H9 (cell line): ENCODE results near the gene TPM3. TPM values are rescaled to one million over a fixed set of nuclear protein-coding genes. Genes with fewer than 3 reads are reported as not detected.

Source experiments
- DNase-seq: peaks from one replicate; pipeline ENCODE4 v3.0.0-alpha.2; 2017
- H2AFZ ChIP-seq: one replicate; pipeline ENCODE4 v1.6.1; 2013; ENCODE audit warnings: mild to moderate bottlenecking, low read length, control low read depth, moderate library complexity
- H2AK5ac ChIP-seq: 2 replicates; pipeline ENCODE4 v1.6.1; 2013; ENCODE audit warnings: low read length, control low read depth, mixed read lengths; ENCODE audit not compliant: insufficient read length
- H2BK120ac ChIP-seq: one replicate; pipeline ENCODE4 v1.6.1; 2013; ENCODE audit warnings: low read depth, mild to moderate bottlenecking, low read length, control low read depth, inconsistent platforms; ENCODE audit not compliant: poor library complexity, severe bottlenecking
- H2BK12ac ChIP-seq: 2 replicates; pipeline ENCODE4 v1.6.1; 2013; ENCODE audit warnings: low read length, control low read depth, mixed read lengths, low read depth; ENCODE audit not compliant: insufficient read length
- H2BK15ac ChIP-seq: 2 replicates; pipeline ENCODE4 v1.6.1; 2013; ENCODE audit warnings: low read depth, low read length, control low read depth
- H2BK20ac ChIP-seq: one replicate; pipeline ENCODE4 v1.6.1; 2013; ENCODE audit warnings: low read depth, mild to moderate bottlenecking, low read length, control low read depth, inconsistent platforms; ENCODE audit not compliant: poor library complexity, severe bottlenecking
- H2BK5ac ChIP-seq: 2 replicates; pipeline ENCODE4 v1.6.1; 2013; ENCODE audit warnings: low read length, control low read depth, mixed read lengths; ENCODE audit not compliant: insufficient read length
- H3K14ac ChIP-seq: 2 replicates; pipeline ENCODE4 v1.6.1; 2013; ENCODE audit warnings: low read length, control low read depth; ENCODE audit not compliant: insufficient read depth
- H3K18ac ChIP-seq: 2 replicates; pipeline ENCODE4 v1.6.1; 2013; ENCODE audit warnings: low read depth, mild to moderate bottlenecking, mixed read lengths, low read length, control low read depth; ENCODE audit not compliant: insufficient read length
- H3K23ac ChIP-seq: 2 replicates; pipeline ENCODE4 v1.6.1; 2013; ENCODE audit warnings: low read length, control low read depth, mixed read lengths, low read depth; ENCODE audit not compliant: insufficient read length
- H3K23me2 ChIP-seq: 2 replicates; pipeline ENCODE4 v1.6.1; 2013; ENCODE audit warnings: low read depth, mild to moderate bottlenecking, mixed read lengths, low read length, control low read depth; ENCODE audit not compliant: insufficient read length, poor library complexity, severe bottlenecking
- H3K27ac ChIP-seq: 2 replicates; pipeline ENCODE4 v1.5.1; 2013; ENCODE audit warnings: low read length, control low read depth, mixed read lengths, low read depth; ENCODE audit not compliant: insufficient read length
- H3K27me3 ChIP-seq: 2 replicates; pipeline ENCODE4 v1.6.1; 2013; ENCODE audit warnings: low read length, control low read depth, inconsistent platforms; ENCODE audit not compliant: insufficient read depth
- H3K4ac ChIP-seq: 2 replicates; pipeline ENCODE4 v1.6.1; 2013; ENCODE audit warnings: low read depth, mild to moderate bottlenecking, control low read depth, inconsistent platforms, low read length, moderate library complexity
- H3K4me1 ChIP-seq: 2 replicates; pipeline ENCODE4 v1.6.1; 2013; ENCODE audit warnings: low read length, control low read depth, inconsistent platforms; ENCODE audit not compliant: insufficient read depth
- H3K4me2 ChIP-seq: 2 replicates; pipeline ENCODE4 v1.6.1; 2013; ENCODE audit warnings: low read length, control low read depth, mixed read lengths; ENCODE audit not compliant: insufficient read length, insufficient read depth
- H3K56ac ChIP-seq: 2 replicates; pipeline ENCODE4 v1.6.1; 2013; ENCODE audit warnings: low read depth, mild to moderate bottlenecking, mixed read lengths, low read length, control low read depth; ENCODE audit not compliant: insufficient read length
- H3K79me1 ChIP-seq: 2 replicates; pipeline ENCODE4 v1.6.1; 2013; ENCODE audit warnings: low read depth, mild to moderate bottlenecking, moderate library complexity, low read length, control low read depth, inconsistent platforms; ENCODE audit not compliant: insufficient read depth, poor library complexity, severe bottlenecking
- H3K79me2 ChIP-seq: 2 replicates; pipeline ENCODE4 v1.6.1; 2013; ENCODE audit warnings: low read length, control low read depth, inconsistent platforms; ENCODE audit not compliant: insufficient read depth
- H3K9ac ChIP-seq: 2 replicates; pipeline ENCODE4 v1.6.1; 2013; ENCODE audit warnings: low read length, control low read depth, mixed read lengths; ENCODE audit not compliant: insufficient read length; ENCODE audit errors: extremely low read depth
- H3K9me3 ChIP-seq: one replicate; pipeline ENCODE4 v1.6.1; 2013; ENCODE audit warnings: low read depth, low read length, inconsistent platforms; ENCODE audit not compliant: control insufficient read depth
- H3T11ph ChIP-seq: one replicate; pipeline ENCODE4 v1.6.1; 2013; ENCODE audit warnings: mild to moderate bottlenecking, low read length, control low read depth, inconsistent platforms
- H4K20me1 ChIP-seq: one replicate; pipeline ENCODE4 v1.6.1; 2013; ENCODE audit not compliant: control insufficient read depth, insufficient read length, insufficient read depth
- H4K5ac ChIP-seq: 2 replicates; pipeline ENCODE4 v1.6.1; 2013; ENCODE audit warnings: low read depth, mild to moderate bottlenecking, mixed read lengths, low read length, control low read depth; ENCODE audit not compliant: insufficient read length
- H4K8ac ChIP-seq: replicated peaks from 2 replicates; pipeline ENCODE4 v1.6.1; 2013; ENCODE audit warnings: low read length, control low read depth, mixed read lengths, low read depth; ENCODE audit not compliant: insufficient read length
- H4K91ac ChIP-seq: 2 replicates; pipeline ENCODE4 v1.6.1; 2013; ENCODE audit warnings: low read depth, mild to moderate bottlenecking, moderate library complexity, mixed read lengths, low read length, control low read depth; ENCODE audit not compliant: insufficient read length
- H3K27ac Mint-ChIP-seq, 3 experiments: 2 replicates in 2 of 3; 3 replicates in 1 of 3; pipeline ENCODE4 v1.8.0; 2020 to 2021; ENCODE audit warnings: mixed read lengths in 3 of 3, mild to moderate bottlenecking in 1 of 3, moderate library complexity in 1 of 3
- H3K27me3 Mint-ChIP-seq: 2 replicates; pipeline ENCODE4 v1.8.0; 2021; ENCODE audit warnings: low read depth, mild to moderate bottlenecking, moderate library complexity, mixed read lengths
- H3K36me3 Mint-ChIP-seq, 3 experiments: 2 replicates in 2 of 3; 3 replicates in 1 of 3; pipeline ENCODE4 v1.8.0; 2020 to 2021; ENCODE audit warnings: low read depth in 3 of 3, mixed read lengths in 3 of 3; ENCODE audit not compliant: insufficient read depth in 1 of 3
- H3K4me1 Mint-ChIP-seq, 2 experiments: 2 replicates each; pipeline ENCODE4 v1.8.0; 2020; ENCODE audit warnings: mixed read lengths in 2 of 2
- H3K4me3 Mint-ChIP-seq, 2 experiments: 2 replicates in 1 of 2; 3 replicates in 1 of 2; pipeline ENCODE4 v1.8.0; 2020 to 2021; ENCODE audit warnings: mild to moderate bottlenecking in 2 of 2, mixed read lengths in 2 of 2, moderate library complexity in 1 of 2
- H3K9me3 Mint-ChIP-seq, 2 experiments: 2 replicates in 1 of 2; 3 replicates in 1 of 2; pipeline ENCODE4 v1.8.0; 2020; ENCODE audit warnings: mild to moderate bottlenecking in 2 of 2, mixed read lengths in 2 of 2, moderate library complexity in 1 of 2
- WGBS: extraction: QIAGEN DNeasy Blood & Tissue Kit; methylation state at CpG from one replicate; pipeline ENCODE4 v1.1.7; 2013; ENCODE audit warnings: missing lambda C conversion rate, low lambda C conversion rate, mixed read lengths; ENCODE audit not compliant: insufficient read length; ENCODE audit errors: extremely low coverage; 5-methylcytosine and 5-hydroxymethylcytosine counted together
- total RNA-seq: library from RNA; stranded (reverse); gene quantifications from 2 replicates; pipeline ENCODE4 v1.2.1, GENCODE V29; 2021
- TF ChIP-seq, protein P1 (sequence below): fragments of 200-600 bp; sonication (generic); conservative IDR thresholded peaks from 3 replicates; pipeline ENCODE4 v1.8.0; 2021; ENCODE audit warnings: antibody characterized with exemption, mild to moderate bottlenecking

The TPM3 gene
- total RNA-seq, 1 experiment from 2014 or later: 508 TPM

DNA sequence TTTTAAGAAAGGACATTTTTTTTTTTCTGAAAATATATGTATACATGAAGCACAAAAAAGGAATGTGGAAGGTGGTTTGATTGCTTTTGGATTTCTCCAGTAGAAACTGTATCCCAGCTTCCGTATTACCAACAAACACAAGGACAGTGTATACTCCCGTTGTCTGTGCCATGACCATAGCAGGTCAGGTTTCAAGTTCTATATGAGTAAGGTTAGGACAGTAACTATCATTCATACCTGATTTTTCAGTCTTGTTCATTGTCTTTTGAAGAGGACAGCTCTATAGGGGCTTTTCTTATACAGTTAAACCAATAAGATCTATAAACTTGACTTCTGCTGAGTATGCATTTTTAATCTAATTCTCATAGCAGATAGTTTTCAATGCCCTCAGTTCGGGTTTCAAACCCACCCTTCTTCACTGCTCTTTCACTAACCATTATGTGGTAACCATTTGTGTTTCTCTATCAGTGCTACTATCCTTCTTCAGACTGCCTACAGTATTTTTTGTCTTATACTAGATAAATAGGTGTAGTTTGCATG is 48.5 kb upstream of the TPM3 start:
- no peak for DNase-seq
- H2BK12ac ChIP-seq: no peak overlapping the region
- no peak overlapping the region for H3K14ac ChIP-seq

More for the DNA sequence above, 48.5 kb upstream of the TPM3 start:
- H2AFZ ChIP-seq: no peak overlapping the region
- H2BK15ac ChIP-seq: no peak overlapping the region
- H3K23me2 ChIP-seq: no peaks in the 10 kb centered on the region
- no peak overlapping the region for H3K4ac ChIP-seq
- H3K27ac ChIP-seq: no peak overlapping the region
- H3K79me1 ChIP-seq: peaks cover 5% of the 10 kb centered on the region
- H3K4me1 ChIP-seq: no peaks in the 10 kb centered on the region; the same call in 1 of the 2 replicates
- no peaks in the 10 kb centered on the region for H3K9me3 ChIP-seq
- no peak overlapping the region; a peak in 1 of 7 replicates for H3K27ac Mint-ChIP-seq
- peaks cover 58 to 94% (median 91%) of the 10 kb centered on the region in 3 experiments; a peak in 6 of 7 replicates for H3K36me3 Mint-ChIP-seq
- peaks cover 6% of the 10 kb centered on the region; the same call in 1 of the 2 replicates for H3K79me2 ChIP-seq
- H4K20me1 ChIP-seq: no peaks in the 10 kb centered on the region
- H3K27me3 Mint-ChIP-seq: no peaks in the 10 kb centered on the region
- H3K27me3 ChIP-seq: no peaks in the 10 kb centered on the region
- H3K4me1 Mint-ChIP-seq: no peaks in the 10 kb centered on the region
- H4K91ac ChIP-seq: no peak overlapping the region
- no peak overlapping the region for H2BK20ac ChIP-seq
- H3K23ac ChIP-seq: no peak overlapping the region
- TF ChIP-seq, protein P1, sequence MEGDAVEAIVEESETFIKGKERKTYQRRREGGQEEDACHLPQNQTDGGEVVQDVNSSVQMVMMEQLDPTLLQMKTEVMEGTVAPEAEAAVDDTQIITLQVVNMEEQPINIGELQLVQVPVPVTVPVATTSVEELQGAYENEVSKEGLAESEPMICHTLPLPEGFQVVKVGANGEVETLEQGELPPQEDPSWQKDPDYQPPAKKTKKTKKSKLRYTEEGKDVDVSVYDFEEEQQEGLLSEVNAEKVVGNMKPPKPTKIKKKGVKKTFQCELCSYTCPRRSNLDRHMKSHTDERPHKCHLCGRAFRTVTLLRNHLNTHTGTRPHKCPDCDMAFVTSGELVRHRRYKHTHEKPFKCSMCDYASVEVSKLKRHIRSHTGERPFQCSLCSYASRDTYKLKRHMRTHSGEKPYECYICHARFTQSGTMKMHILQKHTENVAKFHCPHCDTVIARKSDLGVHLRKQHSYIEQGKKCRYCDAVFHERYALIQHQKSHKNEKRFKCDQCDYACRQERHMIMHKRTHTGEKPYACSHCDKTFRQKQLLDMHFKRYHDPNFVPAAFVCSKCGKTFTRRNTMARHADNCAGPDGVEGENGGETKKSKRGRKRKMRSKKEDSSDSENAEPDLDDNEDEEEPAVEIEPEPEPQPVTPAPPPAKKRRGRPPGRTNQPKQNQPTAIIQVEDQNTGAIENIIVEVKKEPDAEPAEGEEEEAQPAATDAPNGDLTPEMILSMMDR: no peak
- no CpG with 5 or more reads among the region's 3 CpGs for WGBS
- no peak overlapping the region for H3K9ac ChIP-seq
- no peak overlapping the region for H4K5ac ChIP-seq
- H3K4me3 Mint-ChIP-seq: no peak overlapping the region
- H3K18ac ChIP-seq: no peak overlapping the region
- no peak overlapping the region for H3K56ac ChIP-seq
- no peak overlapping the region for H4K8ac ChIP-seq
- no peak overlapping the region for H2BK5ac ChIP-seq
- H3K9me3 Mint-ChIP-seq: no peaks in the 10 kb centered on the region
- H3T11ph ChIP-seq: no peak overlapping the region
- H2BK120ac ChIP-seq: no peak overlapping the region
- H2AK5ac ChIP-seq: no peak overlapping the region
- H3K4me2 ChIP-seq: no peak overlapping the region
